Measurements from ENCODE around the gene DCC. TPM values are rescaled to one million over a fixed set of nuclear protein-coding genes. Genes with fewer than 3 reads are reported as not detected.

The DCC gene
- total and polyA plus RNA-seq, 2 of the 8 experiments (the other 6 are each of a cell fraction or from before 2014, with no cell fraction given) = 0.14 to 1.4 TPM

DNA sequence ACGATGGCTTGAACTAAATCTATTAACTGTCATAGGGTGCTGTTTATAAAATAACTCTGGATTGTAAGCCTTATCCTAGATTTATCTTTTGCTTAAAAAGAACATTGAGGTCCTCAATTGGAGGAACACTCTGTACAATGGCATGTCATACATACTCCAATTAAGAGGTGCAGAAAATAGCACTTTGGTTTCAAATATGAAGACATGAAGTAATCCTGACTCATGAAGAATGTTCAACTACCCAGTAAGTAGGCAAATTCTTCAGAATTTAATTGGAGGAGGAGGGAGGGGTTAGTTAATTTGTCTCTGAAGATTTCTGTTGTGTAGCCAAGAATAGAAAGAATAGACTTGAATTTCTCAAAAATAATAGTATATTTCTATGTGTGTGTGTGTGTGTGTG lies 36.1 kb downstream of the DCC start (continued):
- TF ChIP-seq, protein P1, sequence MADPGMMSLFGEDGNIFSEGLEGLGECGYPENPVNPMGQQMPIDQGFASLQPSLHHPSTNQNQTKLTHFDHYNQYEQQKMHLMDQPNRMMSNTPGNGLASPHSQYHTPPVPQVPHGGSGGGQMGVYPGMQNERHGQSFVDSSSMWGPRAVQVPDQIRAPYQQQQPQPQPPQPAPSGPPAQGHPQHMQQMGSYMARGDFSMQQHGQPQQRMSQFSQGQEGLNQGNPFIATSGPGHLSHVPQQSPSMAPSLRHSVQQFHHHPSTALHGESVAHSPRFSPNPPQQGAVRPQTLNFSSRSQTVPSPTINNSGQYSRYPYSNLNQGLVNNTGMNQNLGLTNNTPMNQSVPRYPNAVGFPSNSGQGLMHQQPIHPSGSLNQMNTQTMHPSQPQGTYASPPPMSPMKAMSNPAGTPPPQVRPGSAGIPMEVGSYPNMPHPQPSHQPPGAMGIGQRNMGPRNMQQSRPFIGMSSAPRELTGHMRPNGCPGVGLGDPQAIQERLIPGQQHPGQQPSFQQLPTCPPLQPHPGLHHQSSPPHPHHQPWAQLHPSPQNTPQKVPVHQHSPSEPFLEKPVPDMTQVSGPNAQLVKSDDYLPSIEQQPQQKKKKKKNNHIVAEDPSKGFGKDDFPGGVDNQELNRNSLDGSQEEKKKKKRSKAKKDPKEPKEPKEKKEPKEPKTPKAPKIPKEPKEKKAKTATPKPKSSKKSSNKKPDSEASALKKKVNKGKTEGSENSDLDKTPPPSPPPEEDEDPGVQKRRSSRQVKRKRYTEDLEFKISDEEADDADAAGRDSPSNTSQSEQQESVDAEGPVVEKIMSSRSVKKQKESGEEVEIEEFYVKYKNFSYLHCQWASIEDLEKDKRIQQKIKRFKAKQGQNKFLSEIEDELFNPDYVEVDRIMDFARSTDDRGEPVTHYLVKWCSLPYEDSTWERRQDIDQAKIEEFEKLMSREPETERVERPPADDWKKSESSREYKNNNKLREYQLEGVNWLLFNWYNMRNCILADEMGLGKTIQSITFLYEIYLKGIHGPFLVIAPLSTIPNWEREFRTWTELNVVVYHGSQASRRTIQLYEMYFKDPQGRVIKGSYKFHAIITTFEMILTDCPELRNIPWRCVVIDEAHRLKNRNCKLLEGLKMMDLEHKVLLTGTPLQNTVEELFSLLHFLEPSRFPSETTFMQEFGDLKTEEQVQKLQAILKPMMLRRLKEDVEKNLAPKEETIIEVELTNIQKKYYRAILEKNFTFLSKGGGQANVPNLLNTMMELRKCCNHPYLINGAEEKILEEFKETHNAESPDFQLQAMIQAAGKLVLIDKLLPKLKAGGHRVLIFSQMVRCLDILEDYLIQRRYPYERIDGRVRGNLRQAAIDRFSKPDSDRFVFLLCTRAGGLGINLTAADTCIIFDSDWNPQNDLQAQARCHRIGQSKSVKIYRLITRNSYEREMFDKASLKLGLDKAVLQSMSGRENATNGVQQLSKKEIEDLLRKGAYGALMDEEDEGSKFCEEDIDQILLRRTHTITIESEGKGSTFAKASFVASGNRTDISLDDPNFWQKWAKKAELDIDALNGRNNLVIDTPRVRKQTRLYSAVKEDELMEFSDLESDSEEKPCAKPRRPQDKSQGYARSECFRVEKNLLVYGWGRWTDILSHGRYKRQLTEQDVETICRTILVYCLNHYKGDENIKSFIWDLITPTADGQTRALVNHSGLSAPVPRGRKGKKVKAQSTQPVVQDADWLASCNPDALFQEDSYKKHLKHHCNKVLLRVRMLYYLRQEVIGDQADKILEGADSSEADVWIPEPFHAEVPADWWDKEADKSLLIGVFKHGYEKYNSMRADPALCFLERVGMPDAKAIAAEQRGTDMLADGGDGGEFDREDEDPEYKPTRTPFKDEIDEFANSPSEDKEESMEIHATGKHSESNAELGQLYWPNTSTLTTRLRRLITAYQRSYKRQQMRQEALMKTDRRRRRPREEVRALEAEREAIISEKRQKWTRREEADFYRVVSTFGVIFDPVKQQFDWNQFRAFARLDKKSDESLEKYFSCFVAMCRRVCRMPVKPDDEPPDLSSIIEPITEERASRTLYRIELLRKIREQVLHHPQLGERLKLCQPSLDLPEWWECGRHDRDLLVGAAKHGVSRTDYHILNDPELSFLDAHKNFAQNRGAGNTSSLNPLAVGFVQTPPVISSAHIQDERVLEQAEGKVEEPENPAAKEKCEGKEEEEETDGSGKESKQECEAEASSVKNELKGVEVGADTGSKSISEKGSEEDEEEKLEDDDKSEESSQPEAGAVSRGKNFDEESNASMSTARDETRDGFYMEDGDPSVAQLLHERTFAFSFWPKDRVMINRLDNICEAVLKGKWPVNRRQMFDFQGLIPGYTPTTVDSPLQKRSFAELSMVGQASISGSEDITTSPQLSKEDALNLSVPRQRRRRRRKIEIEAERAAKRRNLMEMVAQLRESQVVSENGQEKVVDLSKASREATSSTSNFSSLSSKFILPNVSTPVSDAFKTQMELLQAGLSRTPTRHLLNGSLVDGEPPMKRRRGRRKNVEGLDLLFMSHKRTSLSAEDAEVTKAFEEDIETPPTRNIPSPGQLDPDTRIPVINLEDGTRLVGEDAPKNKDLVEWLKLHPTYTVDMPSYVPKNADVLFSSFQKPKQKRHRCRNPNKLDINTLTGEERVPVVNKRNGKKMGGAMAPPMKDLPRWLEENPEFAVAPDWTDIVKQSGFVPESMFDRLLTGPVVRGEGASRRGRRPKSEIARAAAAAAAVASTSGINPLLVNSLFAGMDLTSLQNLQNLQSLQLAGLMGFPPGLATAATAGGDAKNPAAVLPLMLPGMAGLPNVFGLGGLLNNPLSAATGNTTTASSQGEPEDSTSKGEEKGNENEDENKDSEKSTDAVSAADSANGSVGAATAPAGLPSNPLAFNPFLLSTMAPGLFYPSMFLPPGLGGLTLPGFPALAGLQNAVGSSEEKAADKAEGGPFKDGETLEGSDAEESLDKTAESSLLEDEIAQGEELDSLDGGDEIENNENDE (IDR thresholded peaks at IDR 0.05; ENCODE audit: insufficient replicate concordance, low read length) = no peak
- TF ChIP-seq, protein P2, sequence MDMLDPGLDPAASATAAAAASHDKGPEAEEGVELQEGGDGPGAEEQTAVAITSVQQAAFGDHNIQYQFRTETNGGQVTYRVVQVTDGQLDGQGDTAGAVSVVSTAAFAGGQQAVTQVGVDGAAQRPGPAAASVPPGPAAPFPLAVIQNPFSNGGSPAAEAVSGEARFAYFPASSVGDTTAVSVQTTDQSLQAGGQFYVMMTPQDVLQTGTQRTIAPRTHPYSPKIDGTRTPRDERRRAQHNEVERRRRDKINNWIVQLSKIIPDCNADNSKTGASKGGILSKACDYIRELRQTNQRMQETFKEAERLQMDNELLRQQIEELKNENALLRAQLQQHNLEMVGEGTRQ (IDR thresholded peaks at IDR 0.05; ENCODE audit: low read length) = no peak
- TF ChIP-seq TEAD4 (IDR thresholded peaks at IDR 0.05; ENCODE audit: low read depth, low read length) (no peak), CREB1 (IDR thresholded peaks at IDR 0.05) (no peak), EP300 (IDR thresholded peaks at IDR 0.05; ENCODE audit: borderline replicate concordance in 1 of 2, low read depth in 2 of 2, low read length in 2 of 2) (no peak), HDAC2 (IDR thresholded peaks at IDR 0.05; ENCODE audit: borderline replicate concordance in 1 of 2, low read depth in 2 of 2, low read length in 2 of 2) (no peak), RFX5 (IDR thresholded peaks at IDR 0.05; ENCODE audit: borderline replicate concordance, low read depth, low read length) (no peak), RNF2 (IDR thresholded peaks at IDR 0.05; ENCODE audit: borderline replicate concordance, low read depth, low read length, missing control alignments, poor library complexity, severe bottlenecking) (no peak), JUND (IDR thresholded peaks at IDR 0.05; ENCODE audit: low read length) (no peak), EZH2 (IDR thresholded peaks at IDR 0.05; ENCODE audit: low read depth, low read length, severe bottlenecking) (no peak)

All from H1 (cell line).